Mesangial cell (primary cell): ENCODE measurements around the gene ZDHHC24. TPM values are rescaled to one million over a fixed set of nuclear protein-coding genes. Genes with fewer than 3 reads are reported as not detected.

ENCODE experiments used
- total RNA-seq: library from RNA; depleted of rRNA; stranded (reverse); fragments of >200 nt; gene quantifications from 2 replicates; pipeline ENCODE4 v1.2.3, GENCODE V29; 2015

ZDHHC24 gene
- 32.3 and 44.5 TPM in 2 replicates for total RNA-seq

DNA sequence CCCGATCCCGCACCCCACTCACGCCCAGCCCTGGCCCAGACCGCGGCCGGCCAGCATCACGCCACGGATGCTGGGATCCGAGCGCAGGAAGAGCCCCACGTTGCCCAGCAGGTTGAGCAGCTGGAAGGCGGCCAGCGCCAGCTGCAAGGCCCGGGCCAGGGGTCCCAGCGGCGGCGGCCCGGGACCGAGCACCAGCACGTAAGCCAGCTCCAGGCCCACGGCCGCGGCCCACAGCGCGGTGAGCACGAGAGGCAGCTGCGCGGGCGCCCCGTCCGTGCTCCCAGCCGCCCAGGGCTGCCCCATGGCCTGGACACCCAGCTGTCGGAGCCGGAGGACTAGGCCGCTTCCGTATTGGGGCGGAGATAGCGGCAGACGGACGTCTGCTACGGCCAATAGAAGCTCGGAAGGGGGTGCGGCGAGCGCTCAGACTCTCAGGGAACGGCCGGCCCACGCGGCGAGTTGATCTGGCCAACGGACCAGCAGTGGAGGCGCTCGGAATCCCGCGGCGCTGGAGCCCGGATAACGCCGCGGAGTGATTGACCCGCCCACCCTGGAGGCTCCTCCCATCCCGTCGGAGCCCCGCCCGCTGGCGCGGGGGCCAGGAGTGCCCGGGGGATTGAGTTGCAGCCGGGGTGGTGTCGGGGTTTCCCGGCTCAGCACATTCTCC is at the start of gene ZDHHC24:
TSS of gene ZDHHC24 (minus strand) at position 348 of the 667 bp plus-strand sequence. CDS start at position 303, 45 bp downstream.

DNA sequence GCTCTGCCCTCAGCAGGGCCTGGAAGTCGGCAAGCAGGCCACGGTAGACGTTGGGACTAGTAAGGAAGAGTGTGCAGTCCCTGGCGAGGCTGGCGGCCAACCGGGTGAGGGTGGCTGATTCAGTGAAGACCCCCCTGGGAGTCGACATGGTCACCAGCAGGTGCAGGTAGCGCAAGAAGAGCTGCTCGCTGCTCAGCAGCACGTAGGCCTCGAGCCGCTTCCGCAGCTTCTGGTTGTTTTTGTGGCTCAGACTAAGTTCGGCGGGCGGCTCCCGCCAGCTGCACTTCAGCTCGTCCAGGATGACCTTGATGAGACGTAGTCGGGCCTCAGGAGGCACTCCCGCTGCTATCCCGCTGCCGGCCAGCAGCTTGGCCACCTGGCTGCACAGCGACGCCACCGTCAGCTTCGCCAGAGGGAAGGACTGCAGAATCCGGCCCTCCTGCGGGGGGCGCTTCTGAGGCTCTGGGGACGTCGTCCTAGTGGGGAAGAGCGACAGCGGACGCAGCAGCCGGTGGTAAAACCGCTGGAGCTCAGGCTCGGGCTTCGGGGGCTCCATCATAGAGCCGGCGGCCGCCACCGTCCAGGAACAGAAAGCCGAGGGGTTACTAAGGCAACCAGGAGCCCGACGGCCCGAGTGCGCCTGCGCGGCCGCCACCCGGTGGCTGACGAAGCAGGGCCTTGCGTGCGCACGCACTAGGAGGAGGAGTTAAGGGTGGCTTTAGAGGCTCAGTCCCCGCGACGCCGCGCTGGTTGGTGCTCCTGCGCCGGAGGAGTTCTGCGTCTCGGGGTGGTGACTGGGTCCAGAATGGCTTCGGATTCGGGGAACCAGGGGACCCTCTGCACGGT is 46.8 kb upstream of the ZDHHC24 start, which contains the start of the genes CCDC87 and CCS:
TSS of gene CCDC87 (minus strand) at position 607 of the 846 bp plus-strand sequence. CDS start at position 559, 48 bp downstream.
TSS of gene CCS (plus strand) at position 729 of the 846 bp plus-strand sequence. CDS start at position 806, 77 bp downstream.

DNA sequence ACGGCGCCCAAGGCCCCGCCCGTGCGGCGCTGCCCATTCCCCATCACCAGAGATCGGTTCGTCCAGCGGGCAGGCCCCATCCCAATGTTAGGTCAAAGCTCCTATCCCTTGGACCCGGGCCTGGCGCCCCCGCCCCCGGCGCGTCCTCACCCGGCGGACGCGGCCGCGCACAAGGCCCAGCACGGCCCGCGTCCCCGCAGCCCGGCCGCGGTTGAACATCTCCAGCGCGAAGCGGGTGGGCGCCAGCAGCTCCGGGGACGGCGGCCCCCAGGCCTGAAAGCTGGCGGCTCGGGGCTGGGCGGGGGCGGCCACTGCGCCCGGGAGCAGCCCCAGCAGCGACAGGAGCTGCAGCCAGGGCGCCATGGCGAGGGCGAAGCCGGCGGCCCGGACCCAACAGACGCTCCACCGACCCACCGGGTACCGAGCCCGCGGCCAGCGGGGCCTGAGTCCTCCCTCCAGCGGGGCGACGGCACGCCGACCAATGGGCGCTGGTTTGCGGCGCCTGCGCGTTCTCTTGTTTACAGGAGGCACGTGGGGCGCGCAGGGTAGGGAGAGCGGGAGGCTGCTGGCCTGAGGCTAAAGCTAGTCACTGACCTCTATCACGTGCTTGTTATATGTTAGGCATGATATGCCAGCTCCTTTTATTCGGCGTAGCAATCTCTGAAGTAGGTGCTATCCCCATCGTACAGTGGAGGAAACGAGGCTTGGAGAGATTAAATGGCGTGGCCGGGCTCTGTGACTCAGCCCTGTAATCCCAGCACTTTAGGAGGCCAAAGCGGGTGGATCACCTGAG is 22.5 kb upstream of the ZDHHC24 start, which contains the start of gene CTSF:
TSS of gene CTSF (minus strand) at position 483 of the 793 bp plus-strand sequence. CDS start at position 363, 120 bp downstream.

DNA sequence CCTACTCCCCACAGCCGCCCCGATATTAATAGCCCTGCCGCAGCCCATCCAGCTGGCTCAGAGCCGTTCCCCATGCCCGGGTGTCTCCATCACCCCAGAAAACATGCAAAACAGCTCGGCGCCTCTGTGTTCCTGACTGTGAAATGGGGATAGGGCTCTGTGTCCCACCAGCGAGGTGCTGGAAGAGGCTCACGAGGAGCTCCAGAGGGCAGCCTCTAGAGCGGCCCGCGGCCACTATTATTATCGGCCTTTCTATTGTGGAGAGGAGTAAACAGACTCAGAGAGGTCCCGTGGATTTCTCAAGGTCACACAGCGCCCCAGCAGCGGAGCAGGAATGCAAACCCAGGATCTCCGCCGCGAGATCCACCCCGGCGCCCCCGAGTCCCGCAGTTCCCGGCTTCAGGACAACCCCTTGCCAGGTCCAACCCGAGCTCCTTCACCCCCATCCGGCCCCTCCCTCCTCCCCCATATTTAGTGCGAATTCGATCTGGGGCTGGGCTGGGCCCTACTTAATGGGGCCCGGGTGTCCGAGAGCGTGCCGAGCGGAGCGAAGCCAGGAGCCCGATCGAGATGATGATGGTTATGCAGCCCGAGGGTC is 619 bp upstream of the ZDHHC24 start, which contains the start of gene ACTN3:
TSS of gene ACTN3 (plus strand) at position 536 of the 598 bp plus-strand sequence. CDS start at position 571, 35 bp downstream.

GRCh38 chr11:66510271-66510989 is 35.4 kb downstream of the ZDHHC24 start, which contains the start of gene BBS1:
TSS of gene BBS1 (plus strand) at chr11:66510635. CDS start at chr11:66510660, 25 bp downstream.

DNA sequence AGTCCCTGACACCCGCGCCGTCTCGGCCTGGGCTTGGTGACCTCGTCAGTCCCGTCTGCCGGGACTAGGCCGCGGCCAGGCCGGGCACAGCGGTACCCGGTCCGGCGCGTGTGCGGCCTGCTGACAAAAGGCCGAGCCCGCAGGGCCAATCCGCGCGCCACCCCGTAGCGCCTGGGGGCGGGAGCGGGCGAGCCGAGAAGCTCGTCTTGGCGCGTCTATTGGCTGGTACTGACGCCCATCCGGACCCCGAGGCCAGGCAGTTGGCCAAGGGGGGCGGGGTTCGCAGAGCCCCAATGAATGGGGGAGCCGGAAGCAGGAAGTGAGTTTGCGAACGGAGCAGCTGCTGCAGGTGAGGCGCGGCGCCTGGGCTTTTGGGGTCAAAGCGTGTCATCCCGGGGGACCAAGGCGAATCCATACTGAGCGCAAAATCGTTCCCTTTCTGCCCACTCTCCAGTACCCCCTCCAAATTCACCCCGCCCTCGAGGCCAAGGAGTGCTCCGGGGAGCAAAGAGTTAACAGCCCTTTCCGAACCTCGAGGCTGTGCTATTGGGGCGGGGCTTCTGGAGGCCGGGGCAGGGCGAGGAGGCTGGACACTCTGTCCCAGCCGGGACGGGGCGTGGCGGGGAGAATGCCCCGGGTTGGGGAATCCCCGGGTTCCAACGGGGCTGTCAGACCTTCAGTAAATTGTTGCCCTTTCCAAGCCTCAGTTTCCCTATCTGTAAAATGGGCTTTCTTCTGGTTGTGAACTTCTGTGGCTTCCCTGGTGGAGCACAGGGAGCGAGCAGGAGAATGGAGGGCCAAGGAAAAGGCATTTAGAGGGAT is 65.5 kb downstream of the ZDHHC24 start, which contains the start of gene DPP3:
TSS of gene DPP3 (plus strand) at position 318 of the 822 bp plus-strand sequence. CDS start 1,767 bp downstream, outside the sequence.

Other genes starting within 250 kb of the ZDHHC24 start
- gene CD248, start 229.0 kb downstream of the ZDHHC24 start, total RNA-seq, result 1.8 and 5.1 TPM in 2 replicates
- gene RIN1, start 209.6 kb downstream of the ZDHHC24 start, total RNA-seq, result 21.3 and 23.7 TPM in 2 replicates
- 41.2 and 63.6 TPM in 2 replicates for gene BRMS1, start 200.9 kb downstream of the ZDHHC24 start, total RNA-seq
- gene B4GAT1, start 198.4 kb downstream of the ZDHHC24 start, total RNA-seq, result 31.3 and 44.7 TPM in 2 replicates
- gene SLC29A2, start 174.3 kb downstream of the ZDHHC24 start, total RNA-seq, result 3.3 and 5.2 TPM in 2 replicates
- gene NPAS4, start 125.0 kb downstream of the ZDHHC24 start, total RNA-seq, result 0.13 TPM in 1 of 2 replicates, not detected in the other
- 46.9 and 71.0 TPM in 2 replicates for gene MRPL11, start 107.2 kb downstream of the ZDHHC24 start, total RNA-seq
- 4.6 and 9.9 TPM in 2 replicates for gene PELI3, start 79.1 kb downstream of the ZDHHC24 start, total RNA-seq
- 75.4 and 101 TPM in 2 replicates for gene DPP3, start 65.6 kb downstream of the ZDHHC24 start, total RNA-seq
- 24.9 and 52.4 TPM in 2 replicates for gene BBS1, start 35.4 kb downstream of the ZDHHC24 start, total RNA-seq
- gene ACTN3, start 855 bp upstream of the ZDHHC24 start, total RNA-seq, result under 0.01 and 0.13 TPM in 2 replicates
- gene CTSF, start 22.6 kb upstream of the ZDHHC24 start, total RNA-seq, result 9.6 and 61.5 TPM in 2 replicates
- gene CCDC87, start 47.0 kb upstream of the ZDHHC24 start, total RNA-seq, result 0.16 and 0.76 TPM in 2 replicates
- gene CCS, start 47.1 kb upstream of the ZDHHC24 start, total RNA-seq, result 20.4 and 32.2 TPM in 2 replicates
- gene RBM14, start 70.6 kb upstream of the ZDHHC24 start, total RNA-seq, result 34.5 and 52.3 TPM in 2 replicates
- 100 and 155 TPM in 2 replicates for gene RBM4, start 92.7 kb upstream of the ZDHHC24 start, total RNA-seq
- gene RBM4B, start 131.8 kb upstream of the ZDHHC24 start, total RNA-seq, result 11.9 and 14.2 TPM in 2 replicates
- gene SPTBN2, start 183.2 kb upstream of the ZDHHC24 start, total RNA-seq, result 63.4 and 74.8 TPM in 2 replicates